Neural cell (in vitro differentiated cells): ENCODE measurements around the gene ST6GALNAC3.

Experiments
- CTCF ChIP-seq: fragments of 450-650 bp; IDR thresholded peaks from 2 replicates; pipeline ENCODE4 v1.5.1; 2014; ENCODE audit warnings: antibody characterized with exemption, mild to moderate bottlenecking, moderate library complexity; ENCODE audit not compliant: poor library complexity, severe bottlenecking
- EP300 ChIP-seq: fragments of 450-650 bp; conservative IDR thresholded peaks from 2 replicates; pipeline ENCODE4 v1.6.1; 2014; ENCODE audit warnings: antibody characterized with exemption, mild to moderate bottlenecking, moderate library complexity; ENCODE audit not compliant: poor library complexity, severe bottlenecking
- REST ChIP-seq: IDR thresholded peaks from 2 replicates; pipeline ENCODE4 v1.6.1; 2012; ENCODE audit warnings: borderline replicate concordance

DNA sequence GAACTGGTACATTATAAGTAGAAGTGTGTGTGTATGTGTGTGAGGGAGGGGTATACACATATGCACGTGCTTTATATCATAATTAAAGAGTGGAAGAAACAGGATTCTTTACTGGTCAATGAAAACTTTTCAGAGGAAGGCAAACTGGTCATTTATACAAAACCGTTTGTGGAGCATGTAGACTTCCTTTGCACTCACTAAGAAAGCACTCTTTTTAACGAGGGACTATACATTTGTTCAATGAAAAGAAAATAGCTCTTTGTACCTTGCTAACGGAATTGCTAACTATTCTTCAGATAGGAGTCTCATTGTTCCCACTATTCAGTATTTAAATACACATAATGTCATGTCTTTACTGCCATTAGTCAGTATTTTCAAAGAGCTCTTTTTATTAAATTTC, 219.3 kb downstream of the ST6GALNAC3 start:
- TF ChIP-seq EP300 (no peak), CTCF (no peak), REST (no peak)
